GM19452 (cell line): ENCODE measurements around the gene NXNL2.
A peak's percentile ranks its signal among the peaks of the same experiment; 100 is the strongest.

Experiments used
- ATAC-seq: cut with Tn5 transposase; IDR thresholded peaks from one replicate; pipeline ENCODE4 v1.9.1; 2021; ENCODE audit not compliant: unreplicated experiment

The NXNL2 gene

GRCh38 chr9:88578121-88579049, 43.4 kb downstream of the NXNL2 start:
- ATAC-seq = peak; percentile 78

- no peak for ATAC-seq
Measured at GRCh38 chr9:88579050-88579715, 44.2 kb downstream of the NXNL2 start.

GRCh38 chr9:88580961-88581360, 46.0 kb downstream of the NXNL2 start:
- no peak for ATAC-seq

GRCh38 chr9:88583901-88584596, 49.1 kb downstream of the NXNL2 start:
- ATAC-seq = no peak

GRCh38 chr9:88585426-88585825, 50.4 kb downstream of the NXNL2 start:
- ATAC-seq = no peak

- no peak for ATAC-seq
Measured at GRCh38 chr9:88586452-88586851, 51.5 kb downstream of the NXNL2 start.

GRCh38 chr9:88587182-88587581, 52.2 kb downstream of the NXNL2 start:
- ATAC-seq = no peak

- no peak for ATAC-seq
Measured at GRCh38 chr9:88587885-88588649, 53.1 kb downstream of the NXNL2 start.

- no peak for ATAC-seq
Measured at GRCh38 chr9:88589656-88590055, 54.7 kb downstream of the NXNL2 start.

GRCh38 chr9:88590558-88591146, 55.7 kb downstream of the NXNL2 start:
- ATAC-seq = no peak

- ATAC-seq = no peak
Measured at GRCh38 chr9:88593537-88594185, 58.7 kb downstream of the NXNL2 start.
